Embryonic facial prominence (tissue), 1 donor: ENCODE results near the gene FBXO9.

ENCODE experiments used
- DNase-seq: peaks from one replicate; pipeline ENCODE4 v3.0.0-alpha.2; 2016; ENCODE audit errors: extremely low spot score

The FBXO9 gene

DNA sequence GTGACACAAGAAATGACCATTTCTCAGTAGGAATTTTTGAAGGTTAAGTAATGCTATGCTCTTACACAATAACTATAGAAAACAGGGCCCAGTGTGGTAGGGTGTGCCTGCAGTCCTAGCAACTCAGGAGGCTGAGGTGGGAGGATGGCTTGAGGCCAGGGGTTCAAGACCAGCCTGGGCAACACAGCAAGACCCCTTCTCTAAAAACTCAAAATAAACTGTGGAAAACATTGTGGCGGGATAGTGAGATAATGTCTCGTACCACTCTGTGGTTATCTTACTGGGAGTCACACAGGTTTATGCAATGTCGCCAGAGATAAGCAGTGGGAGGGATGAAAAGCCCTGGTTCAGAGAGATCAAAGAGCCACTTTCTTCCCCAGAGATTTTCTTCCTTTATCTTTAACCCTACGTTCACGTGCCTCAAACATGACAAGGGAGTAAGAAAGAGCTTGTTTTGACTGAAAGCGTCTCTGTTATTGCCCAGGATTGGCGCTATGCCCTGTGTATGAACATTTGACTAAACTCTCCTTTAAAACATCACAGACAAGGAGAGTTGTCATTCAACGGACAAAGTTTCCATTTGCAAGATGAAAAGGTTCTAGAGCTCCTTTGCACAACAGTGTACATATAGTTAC is 69.5 kb downstream of the FBXO9 start:
- DNase-seq = no peak

DNA sequence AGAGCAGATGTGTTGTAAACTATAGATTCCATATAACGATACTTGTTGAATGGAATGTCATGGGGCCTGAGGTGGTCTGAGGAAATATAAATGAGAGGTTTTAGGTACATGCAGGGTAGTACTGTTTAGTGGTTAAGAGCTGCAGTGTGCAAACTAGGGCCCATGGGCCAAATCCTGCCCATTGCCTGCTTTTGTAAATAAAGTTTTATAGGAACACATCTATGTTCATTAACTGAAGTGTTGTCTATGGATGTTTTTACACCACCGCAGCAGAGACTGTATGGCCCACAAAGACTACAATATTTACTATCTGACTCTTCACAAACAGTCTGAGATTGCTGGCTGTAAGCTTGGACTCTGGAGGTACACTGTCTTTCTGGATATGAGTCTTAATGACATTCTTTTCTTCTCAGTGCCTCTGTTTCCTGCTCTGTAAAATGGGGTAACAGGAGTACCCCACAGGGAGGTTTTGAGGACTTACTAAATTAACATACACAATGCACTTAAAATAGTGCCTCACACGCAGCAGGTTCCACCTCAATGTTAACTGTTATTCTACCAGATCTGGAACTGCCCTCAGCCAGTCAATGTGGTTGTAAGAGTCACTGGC is 70.9 kb downstream of the FBXO9 start:
- DNase-seq = no peak

DNA sequence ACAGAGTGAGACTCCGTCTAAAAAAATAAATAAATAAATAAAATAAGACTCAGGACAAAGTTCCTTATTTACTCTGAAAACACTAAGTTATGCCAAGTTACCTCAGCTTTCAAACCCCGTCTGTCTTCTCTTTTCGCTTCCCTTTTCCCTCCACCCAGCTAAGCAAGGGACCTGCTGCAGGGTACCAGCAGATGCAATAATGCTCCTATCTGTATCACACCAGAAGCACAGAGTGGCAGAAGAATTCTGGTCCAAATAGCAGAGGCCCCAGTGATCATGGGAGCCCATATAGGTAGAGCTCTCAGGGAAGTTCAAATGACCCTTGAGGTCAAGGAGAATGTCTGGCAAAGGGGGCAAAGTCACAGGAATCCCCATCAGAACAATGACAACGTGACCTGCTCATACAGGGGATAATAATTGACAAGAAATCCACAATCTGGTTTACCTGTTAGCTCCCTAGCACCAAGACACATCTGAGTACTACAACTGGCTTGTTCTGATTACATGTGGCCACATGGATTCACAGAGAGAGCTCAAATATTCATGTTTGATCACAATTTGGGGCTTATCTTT is 74.7 kb downstream of the FBXO9 start:
- DNase-seq = no peak

DNA sequence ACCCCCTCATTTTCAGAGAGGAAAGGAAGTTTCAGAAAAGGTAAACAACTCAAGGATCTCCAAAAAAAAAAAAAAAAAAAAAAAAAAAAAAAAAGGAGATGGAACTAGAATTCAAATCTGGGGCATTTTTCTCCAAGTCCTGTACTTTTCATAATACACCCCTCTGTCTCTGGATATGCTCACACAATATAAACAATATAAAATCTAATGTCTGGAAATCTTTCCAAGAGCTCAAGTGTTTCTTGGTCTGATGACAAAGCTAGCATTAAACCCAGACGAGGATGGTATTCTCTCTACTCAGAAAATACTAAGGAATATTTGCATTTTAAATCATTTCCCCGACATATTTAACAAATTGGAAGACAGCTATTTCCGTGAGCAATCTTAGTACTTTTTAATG is 77.6 kb downstream of the FBXO9 start:
- no peak for DNase-seq

DNA sequence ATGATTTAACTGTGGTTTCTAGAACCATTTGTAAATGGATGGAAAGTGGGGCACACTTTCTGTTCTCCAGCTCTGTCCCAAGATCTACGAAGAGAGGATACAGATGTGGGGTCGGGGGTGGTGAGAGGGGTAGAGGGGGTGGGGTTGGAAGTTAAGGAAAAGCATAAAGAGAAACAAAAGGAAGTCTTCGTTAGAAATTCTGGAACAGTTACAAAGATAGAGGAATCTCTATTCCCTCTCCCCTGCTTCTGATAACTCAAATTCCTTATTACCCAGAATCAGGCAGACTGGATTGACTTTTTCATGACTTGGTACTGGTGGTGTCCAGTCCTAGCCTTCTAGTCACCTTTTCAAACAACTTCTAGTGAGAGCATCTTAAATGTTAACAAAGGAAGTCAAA is 78.5 kb downstream of the FBXO9 start:
- no peak for DNase-seq

DNA sequence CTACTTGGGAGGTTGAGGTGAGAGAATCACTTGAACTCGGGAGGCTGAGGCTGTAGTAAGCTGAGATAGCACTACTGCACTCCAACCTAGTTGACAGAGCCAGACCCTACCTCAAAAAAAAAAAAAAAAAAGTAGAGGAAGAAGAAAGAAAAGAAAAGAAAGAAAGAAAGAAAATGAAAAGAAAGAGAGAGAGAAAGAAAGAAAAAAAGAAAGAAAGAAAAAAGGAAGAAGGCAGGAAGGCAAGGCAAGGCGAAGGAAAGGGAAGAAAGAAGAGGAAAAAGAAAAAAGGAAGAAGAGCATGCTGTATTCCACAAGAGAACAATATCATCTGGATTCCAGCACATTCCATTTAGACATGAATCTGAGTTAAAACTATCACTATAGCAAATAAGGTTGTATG is 79.6 kb downstream of the FBXO9 start:
- DNase-seq = no peak

DNA sequence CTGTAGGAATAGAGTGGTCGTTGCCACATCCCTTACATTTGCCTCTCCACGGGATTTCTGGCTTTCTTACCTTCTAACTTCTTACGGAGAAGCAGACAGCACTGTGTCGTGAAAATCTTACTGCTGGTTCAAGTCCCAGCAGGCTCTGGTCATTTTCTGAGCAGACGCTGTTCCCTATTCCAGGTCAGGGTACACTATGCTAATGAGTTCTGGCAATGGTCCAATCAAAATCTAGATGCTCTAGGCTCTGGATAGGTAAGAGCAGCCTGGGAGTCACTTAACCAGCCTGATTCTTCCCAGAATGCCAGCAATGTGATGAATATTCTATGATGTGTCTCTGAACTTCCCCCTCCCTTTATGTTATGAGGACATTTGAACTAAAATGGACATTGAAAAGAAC is 83.5 kb downstream of the FBXO9 start, which contains the start of gene GCM1:
Gene GCM1 (minus strand): TSS at position 158 of the 400 bp plus-strand sequence. CDS start 3,209 bp downstream, outside the sequence.
- no peak for DNase-seq
